ENCODE results near the gene NUAK2. TPM values are rescaled to one million over a fixed set of nuclear protein-coding genes. Genes with fewer than 3 reads are reported as not detected.

Gene NUAK2
- total RNA-seq, 4 donors from 2014 or later, result 16.2 to 41.2 (median 30.2) TPM

Other genes starting within 250 kb of the NUAK2 start
- gene TMEM81, start 237.3 kb downstream of the NUAK2 start, total RNA-seq, result 1 to 10 TPM in 3 of 4 donors, under 1 TPM in 1; 0.76 to 4.7 (median 2.8) TPM
- gene RBBP5, start 199.8 kb downstream of the NUAK2 start, total RNA-seq, result 10 to 100 TPM; 12.8 to 21.5 (median 19.0) TPM
- gene DSTYK, start 110.0 kb downstream of the NUAK2 start, total RNA-seq, result 10 to 100 TPM; 12.3 to 19.5 (median 17.4) TPM
- 1 to 10 TPM; 3.1 to 4.3 (median 4.1) TPM for gene TMCC2, start 93.8 kb downstream of the NUAK2 start, total RNA-seq
- 1 to 10 TPM in 1 of 4 donors, under 1 TPM in 2, not detected in 1; 0.30 to 3.5 (median 0.62) TPM for gene KLHDC8A, start 35.2 kb upstream of the NUAK2 start, total RNA-seq
- 1 to 10 TPM in 1 of 4 donors, not detected in 3; 5.1 TPM for gene LEMD1, start 100.3 kb upstream of the NUAK2 start, total RNA-seq
- gene BLACAT1, start 134.3 kb upstream of the NUAK2 start, total RNA-seq, result not detected
- 1 to 10 TPM; 2.7 to 9.7 (median 4.7) TPM for gene CDK18, start 182.9 kb upstream of the NUAK2 start, total RNA-seq

All from suprapubic skin (tissue), 4 donors.